GM21447 (cell line): ENCODE data around the gene CD151.

Experiments
- ATAC-seq: cut with Tn5 transposase; IDR thresholded peaks from one replicate; pipeline ENCODE4 v1.9.1; 2021; ENCODE audit not compliant: unreplicated experiment

Gene CD151

GRCh38 chr11:832529-833113, at the start of gene CD151:
CD151 (plus strand) TSS chr11:832952; CDS start chr11:836070, 3,118 bp downstream.
- peak; percentile 32 for ATAC-seq

GRCh38 chr11:783581-784015, 49.2 kb upstream of the CD151 start:
- no peak for ATAC-seq

DNA sequence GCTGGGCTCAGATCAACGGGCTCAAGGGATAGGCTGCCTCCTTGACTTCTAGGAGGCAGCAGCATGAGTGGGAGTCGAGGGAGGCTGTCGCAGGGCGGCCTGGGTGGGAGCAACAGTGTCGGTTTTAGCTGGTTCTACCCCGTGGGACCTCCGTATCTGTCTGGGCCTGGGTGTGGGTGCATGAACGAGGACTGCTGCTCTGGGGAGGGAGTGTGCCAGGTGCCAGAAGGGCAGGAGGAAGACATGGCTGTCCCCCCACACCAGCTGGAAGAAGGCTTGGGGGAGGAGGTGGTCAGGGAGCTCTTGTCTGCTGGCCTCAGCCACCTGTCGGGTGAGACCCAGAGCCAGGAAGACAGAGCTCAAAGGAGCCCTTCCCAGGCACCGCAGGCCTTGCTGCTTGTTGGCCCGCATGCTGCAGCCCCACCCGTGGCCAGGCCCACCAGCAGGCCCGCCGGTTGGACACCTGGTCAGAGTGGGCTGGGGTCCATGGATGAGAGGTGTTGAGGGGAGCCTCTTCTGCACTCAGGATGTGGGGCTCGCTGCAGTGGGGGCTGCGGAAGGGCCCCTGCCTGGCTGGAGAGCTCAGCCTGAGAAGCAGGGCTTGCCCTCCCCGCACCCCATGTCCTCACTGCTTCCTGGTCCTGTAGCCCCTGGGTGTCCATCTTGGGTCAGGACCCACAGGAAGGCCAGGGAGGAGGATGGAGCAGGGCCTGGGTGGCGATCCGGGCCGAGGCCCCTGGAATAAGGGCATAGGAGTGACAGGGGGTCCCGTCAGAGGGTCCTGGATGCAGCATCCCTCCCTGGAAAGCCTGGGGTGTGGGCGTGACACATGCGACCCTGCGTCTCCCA, 46.3 kb upstream of the CD151 start:
- no peak for ATAC-seq

GRCh38 chr11:787084-787675, 45.6 kb upstream of the CD151 start:
- no peak for ATAC-seq

DNA sequence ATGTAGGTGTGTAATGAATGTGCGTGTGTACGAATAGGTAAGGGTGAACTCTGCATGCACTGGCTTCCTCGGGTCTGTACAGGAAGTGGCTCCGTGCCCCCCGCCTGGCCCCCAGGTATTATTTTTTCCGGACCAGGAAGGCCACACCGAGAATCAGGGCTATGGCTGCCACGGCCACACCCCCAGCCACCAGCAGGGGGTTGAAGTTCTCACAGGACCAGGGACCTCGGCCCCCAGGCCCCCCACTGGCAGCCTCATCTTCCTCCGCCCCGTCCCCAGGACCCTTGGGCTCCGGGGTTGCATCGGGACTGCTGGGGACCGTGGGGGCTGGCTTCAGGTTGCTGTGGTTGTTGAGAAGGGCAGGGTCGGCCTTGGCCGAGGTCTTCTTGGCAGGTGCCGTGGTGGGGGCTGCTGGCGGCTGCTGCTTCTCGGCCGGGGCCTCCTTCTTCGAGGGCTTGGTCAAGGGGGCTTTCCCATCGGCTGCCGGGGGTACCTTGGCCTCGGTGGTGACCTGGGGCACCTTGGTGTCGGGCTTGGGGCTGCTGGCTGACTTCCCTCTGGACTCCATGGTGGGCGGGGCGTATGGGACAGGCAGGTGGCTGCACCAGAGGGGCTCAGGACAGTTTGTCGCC, 44.6 kb upstream of the CD151 start:
- no peak for ATAC-seq

GRCh38 chr11:788953-789940, 43.5 kb upstream of the CD151 start:
- ATAC-seq, result no peak

GRCh38 chr11:789943-790342, 42.8 kb upstream of the CD151 start, which contains the start of gene CEND1:
CEND1 (minus strand) TSS chr11:790090; CDS start chr11:788576, 1,514 bp downstream.
- ATAC-seq, result no peak

- ATAC-seq, result no peak
Observed at GRCh38 chr11:790721-791564, 41.8 kb upstream of the CD151 start.

- ATAC-seq, result no peak
Observed at GRCh38 chr11:791658-792534, 40.9 kb upstream of the CD151 start.

DNA sequence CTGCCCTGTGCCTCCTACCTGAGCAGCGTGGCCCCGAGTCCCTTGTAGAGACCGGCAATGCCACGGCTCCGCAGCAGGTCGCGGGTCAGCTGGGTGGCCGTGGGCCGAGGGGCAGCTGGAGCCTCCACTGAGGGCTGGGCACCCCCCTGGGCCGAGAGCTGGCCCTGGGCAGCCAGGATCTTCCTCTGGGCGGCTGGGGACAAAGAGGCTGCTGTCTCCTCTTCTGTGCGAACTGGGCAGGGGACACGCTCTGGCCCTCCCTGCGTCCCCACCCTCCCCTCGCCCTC, 40.3 kb upstream of the CD151 start:
- ATAC-seq, result no peak

GRCh38 chr11:792873-793272, 39.9 kb upstream of the CD151 start:
- ATAC-seq, result no peak

- ATAC-seq, result no peak
Observed at GRCh38 chr11:793556-793955, 39.2 kb upstream of the CD151 start.

GRCh38 chr11:794013-794765, 38.6 kb upstream of the CD151 start:
- no peak for ATAC-seq

GRCh38 chr11:794766-795633, 37.8 kb upstream of the CD151 start:
- ATAC-seq, result no peak

- peak; percentile 29 for ATAC-seq
Observed at GRCh38 chr11:795634-796564, 36.9 kb upstream of the CD151 start.
